HG02763 (cell line): ENCODE measurements around the gene MBD3L4.
"Not testable (repeated sequence)": the region's sequence is repeated elsewhere in the genome, so short reads cannot be mapped to it uniquely, and the experiment has no call there.

ENCODE experiments used
- ATAC-seq: cut with Tn5 transposase; IDR thresholded peaks from one replicate; pipeline ENCODE4 v1.9.1; 2021; ENCODE audit warnings: mild to moderate bottlenecking, moderate library complexity; ENCODE audit not compliant: unreplicated experiment

Gene MBD3L4

DNA sequence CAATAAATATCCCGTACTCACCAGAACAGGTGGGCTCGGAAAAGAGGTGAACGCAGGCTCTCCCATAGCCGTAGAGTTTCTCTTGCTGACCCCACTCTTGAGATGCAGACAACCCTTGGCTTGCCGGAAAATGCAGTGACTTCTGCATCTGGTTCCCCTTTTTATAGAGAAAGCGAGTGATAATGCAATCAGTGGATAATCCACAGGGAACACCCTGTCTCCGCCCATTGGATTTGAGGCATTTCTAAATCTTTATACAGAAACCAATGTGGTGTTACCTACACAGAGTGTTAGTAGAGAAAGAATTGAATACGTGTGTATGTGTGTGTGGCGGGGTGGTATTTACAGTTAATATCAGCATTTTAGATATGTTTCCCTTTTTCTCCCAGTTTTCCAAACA is at the start of gene MBD3L4:
TSS of gene MBD3L4 (minus strand) at position 101 of the 400 bp plus-strand sequence. CDS start at position 66, 35 bp downstream.
- not testable (repeated sequence) for ATAC-seq

GRCh38 chr19:7088999-7089398 is 49.0 kb upstream of the MBD3L4 start:
- no peak for ATAC-seq

GRCh38 chr19:7083076-7083956 is 43.3 kb upstream of the MBD3L4 start:
- no peak for ATAC-seq

GRCh38 chr19:7078008-7078407 is 38.0 kb upstream of the MBD3L4 start:
- ATAC-seq, result no peak

DNA sequence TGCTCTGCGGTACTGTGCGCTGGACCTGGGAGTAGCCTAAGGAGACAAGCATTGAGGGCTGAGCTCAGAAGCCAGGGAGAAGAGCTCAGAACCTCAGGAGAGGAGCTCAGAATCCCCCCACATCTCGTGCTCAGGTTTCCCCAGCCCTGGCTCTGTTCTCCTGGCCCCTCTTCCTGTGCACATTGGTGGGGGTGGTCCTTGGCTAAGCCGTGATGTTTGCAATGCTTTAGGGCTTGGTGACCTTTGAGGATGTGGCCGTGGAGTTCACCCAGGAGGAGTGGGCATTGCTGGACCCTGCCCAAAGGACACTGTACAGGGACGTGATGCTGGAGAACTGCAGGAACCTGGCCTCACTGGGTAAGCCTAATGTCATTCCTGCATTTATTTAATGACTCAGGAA is 36.2 kb upstream of the MBD3L4 start:
- ATAC-seq, result no peak

DNA sequence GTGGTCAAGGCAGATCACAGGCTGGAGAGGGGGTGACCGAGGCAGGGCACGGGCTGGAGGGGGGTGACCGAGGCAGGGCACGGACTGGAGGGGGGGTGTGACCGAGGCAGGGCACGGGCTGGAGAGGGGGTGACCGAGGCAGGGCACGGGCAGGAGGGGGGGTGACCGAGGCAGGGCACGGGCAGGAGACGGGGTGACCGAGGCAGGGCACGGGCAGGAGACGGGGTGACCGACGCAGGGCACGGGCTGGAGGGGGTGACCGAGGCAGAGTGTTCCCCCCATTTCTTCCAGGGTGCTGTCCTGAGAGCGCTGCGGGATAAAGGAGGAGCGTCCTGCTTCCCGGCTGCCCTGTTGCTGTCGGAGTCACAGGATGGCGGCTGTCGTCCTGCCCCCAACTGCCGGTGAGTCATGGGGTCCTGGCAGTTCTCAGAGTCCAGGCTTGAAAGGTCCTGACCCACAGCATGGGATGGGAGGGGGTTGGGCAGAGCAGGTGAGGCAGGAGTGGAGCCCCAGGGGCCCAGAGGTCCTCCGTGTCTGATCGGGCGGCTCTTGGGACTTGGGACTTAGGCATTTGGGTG is 34.8 kb upstream of the MBD3L4 start:
- ATAC-seq, result no peak

- ATAC-seq, result no peak
Measured at GRCh38 chr19:7072541-7072940, 32.6 kb upstream of the MBD3L4 start.

DNA sequence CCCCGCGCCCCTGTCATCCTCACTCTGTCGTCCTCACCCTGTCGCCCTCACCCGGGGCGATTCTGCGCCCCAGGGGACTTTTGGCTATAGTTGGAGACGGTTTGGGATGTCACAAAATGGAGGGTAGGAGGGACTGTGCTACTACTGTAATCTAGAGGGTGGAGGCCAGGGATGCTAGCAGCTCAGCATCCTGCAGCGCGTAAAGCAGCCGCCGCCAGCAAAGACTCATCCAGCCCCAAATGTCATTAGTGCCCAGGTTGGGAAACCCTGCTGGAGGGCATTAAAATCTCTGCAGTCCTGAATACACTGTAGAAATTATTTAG is 29.9 kb upstream of the MBD3L4 start:
- no peak for ATAC-seq

DNA sequence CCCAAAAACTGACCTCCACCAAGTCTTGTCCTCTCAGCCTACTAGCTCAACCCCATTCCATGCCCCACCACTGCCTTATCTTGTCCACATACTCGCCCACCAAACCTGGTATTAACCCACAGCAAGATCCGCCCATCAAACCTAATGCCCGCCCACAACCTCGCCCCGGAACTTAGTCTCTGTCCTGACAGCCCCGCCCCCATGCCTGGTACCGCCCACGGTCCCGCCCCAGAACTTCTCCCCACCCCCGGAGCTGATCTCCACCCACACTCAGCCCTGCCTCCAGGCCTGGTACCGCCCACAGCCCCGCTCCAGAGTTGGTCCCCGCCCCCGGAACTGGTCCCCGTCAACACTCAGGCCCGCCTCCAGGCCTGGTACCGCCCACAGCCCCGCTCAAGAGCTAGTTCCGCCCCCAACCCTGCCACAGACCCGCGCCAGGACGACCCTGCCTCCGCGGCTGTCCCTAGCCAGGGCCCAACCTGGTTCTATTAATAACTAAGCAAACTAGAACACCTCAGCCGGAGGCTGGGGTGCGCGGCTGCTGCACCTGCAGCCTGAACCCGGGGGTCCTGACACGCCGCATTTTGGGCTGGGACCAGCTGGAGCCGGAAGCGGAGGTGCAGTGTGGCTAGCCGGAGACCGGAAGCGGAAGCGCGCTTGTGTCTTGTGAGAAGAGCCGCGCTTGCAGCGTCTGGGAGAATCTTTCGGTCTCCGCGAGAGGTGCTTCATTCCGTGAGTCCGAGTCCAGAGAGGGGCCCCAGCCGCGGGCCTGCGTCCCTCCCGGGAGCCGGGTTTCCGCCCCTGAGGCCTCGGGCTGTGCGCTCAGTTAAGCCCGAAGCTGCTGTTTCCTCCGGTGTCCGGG is 29.3 kb upstream of the MBD3L4 start, which contains the start of gene ZNF557:
TSS of gene ZNF557 (plus strand) at position 662 of the 862 bp plus-strand sequence. CDS start 5,372 bp downstream, outside the sequence.
- ATAC-seq, result peak; percentile 93

GRCh38 chr19:7068599-7068998 is 28.6 kb upstream of the MBD3L4 start:
- no peak for ATAC-seq

GRCh38 chr19:7067716-7068115 is 27.7 kb upstream of the MBD3L4 start:
- no peak for ATAC-seq

DNA sequence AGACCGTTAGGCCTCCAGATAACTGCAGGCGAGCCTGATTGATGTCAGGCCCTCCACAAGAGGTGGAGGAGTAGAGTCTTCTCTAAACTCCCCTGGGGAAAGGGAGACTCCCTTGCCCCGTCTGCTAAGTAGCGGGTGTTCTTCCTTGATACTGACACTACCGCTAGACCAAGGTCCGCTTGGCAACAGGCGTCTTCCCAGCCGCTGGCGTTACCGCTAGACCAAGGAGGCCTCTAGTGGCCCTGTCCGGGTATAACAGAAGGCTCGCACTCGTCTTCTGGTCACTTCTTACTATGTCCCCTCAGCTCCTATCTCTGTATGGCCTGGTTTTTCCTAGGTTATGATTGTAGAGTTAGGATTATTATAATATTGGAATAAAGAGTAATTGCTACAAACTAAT is 27.1 kb upstream of the MBD3L4 start:
- not testable (repeated sequence) for ATAC-seq

GRCh38 chr19:7063764-7064418 is 23.9 kb upstream of the MBD3L4 start:
- ATAC-seq, result no peak

GRCh38 chr19:7063339-7063738 is 23.4 kb upstream of the MBD3L4 start:
- ATAC-seq, result no peak

DNA sequence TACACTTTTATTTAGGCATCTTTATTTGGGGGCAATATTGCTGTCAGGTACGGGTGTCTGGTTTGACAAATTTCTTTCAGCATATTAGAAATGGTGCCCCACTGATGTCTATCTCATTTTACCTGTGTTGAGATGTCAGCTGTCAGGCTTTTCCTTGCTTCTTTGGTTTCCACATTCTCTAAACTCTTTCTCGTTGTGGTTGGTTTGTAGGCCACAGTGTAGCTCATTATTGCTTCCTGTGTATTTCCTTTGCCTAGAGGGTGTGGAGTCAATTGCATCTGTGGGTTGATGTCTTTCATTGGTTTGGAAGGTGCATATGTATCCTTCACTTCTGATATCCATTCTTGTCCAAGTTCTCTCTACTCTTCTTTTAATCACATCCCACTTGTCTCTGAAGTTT is 20.0 kb upstream of the MBD3L4 start:
- not testable (repeated sequence) for ATAC-seq

GRCh38 chr19:7058576-7058975 is 18.6 kb upstream of the MBD3L4 start, which contains the start of gene MBD3L3:
TSS of gene MBD3L3 (minus strand) at chr19:7058676. CDS start at chr19:7058605, 71 bp downstream.
- ATAC-seq, result not testable (repeated sequence)

- not testable (repeated sequence) for ATAC-seq
Measured at GRCh38 chr19:7056371-7056770, 16.4 kb upstream of the MBD3L4 start.

GRCh38 chr19:7055679-7056078 is 15.7 kb upstream of the MBD3L4 start:
- not testable (repeated sequence) for ATAC-seq

DNA sequence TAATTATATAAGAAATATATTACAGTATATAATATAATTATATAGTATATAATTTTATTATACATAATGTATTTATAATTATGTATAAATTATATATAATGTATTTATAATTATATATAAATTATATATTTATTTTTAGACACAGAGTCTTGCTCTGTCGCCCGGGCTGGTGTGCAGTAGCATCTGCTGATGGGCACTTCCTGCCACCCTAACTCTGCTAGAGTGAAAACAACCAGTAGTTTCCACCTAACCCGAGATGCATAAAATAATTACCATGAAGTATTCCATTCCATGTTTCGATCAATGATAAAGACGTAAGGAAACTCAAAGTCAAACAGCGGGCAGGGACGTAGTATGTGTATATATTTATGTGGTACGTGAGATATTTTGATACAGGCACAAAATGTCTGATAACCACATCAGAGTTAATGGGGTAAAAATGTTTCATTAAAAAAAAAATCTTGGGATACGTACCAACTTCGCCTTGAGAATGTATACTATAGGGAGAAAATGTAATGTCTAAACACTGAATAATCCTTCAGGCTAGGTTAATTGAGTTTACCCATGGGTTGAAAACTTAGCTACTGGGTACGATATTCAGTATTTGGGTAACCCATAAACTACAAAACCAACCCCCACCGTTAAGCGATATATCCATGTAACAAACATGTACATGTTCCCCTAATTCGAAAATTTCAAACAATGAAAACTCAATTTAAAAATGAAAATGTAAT is 14.8 kb upstream of the MBD3L4 start:
- not testable (repeated sequence) for ATAC-seq

DNA sequence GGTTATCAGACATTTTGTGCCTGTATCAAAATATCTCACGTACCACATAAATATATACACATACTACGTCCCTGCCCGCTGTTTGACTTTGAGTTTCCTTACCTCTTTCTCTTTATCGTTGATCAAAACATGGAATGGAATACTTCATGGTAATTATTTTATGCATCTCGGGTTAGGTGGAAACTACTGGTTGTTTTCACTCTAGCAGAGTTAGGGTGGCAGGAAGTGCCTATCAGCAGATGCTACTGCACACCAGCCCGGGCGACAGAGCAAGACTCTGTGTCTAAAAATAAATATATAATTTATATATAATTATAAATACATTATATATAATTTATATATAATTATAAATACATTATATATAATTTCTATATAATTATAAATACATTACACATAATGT is 12.9 kb upstream of the MBD3L4 start:
- not testable (repeated sequence) for ATAC-seq
